ENCODE results near the gene MYO18A.

Gene MYO18A

DNA sequence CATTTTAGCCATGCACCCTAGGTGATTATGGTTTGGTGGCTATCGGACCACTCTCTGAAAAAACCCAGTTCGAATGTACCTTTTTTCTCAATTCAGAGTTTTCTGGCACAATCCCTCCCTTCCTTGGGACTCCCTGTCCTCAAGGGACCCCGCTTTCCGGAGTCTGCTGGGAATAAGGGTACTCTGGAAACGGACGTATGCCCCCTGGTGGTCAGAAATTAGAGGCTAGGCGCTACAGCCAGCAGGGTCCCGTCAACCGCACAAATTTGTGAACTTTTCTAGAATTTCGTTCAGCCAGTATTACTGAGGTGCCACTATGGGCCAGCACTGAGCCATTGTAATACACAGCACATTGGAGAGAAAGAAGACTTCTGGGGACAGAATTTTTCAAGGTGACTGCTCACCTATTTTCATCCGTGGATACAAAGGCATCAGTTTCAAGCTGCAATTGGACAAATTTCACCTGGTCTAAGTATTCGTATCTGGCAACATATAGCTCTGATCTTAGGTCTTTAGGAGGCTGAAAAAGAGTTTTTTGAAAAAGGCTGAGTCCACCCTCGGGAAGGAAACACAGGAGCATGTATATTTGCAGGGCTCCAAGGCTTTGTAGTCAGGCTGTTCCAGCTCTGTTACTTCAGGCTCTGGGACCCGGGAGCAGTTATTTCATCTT is 39.3 kb upstream of the MYO18A start:
- Histone ChIP-seq H3K4me2 (ENCODE audit: low read length) (peak overlapping the region; percentile 93), H2AFZ (ENCODE audit: low read depth, low read length) (peak overlapping the region; percentile 90; the same call in 1 of the 2 replicates), H3K27ac (ENCODE audit: low read length) (no peak overlapping the region), H3K4me3 (ENCODE audit: low read length) (peak overlapping the region; percentile 69), H3K27me3 (ENCODE audit: low read depth, low read length) (peaks cover 12% of the 10 kb centered on the region; the same call in 1 of the 2 replicates), H4K20me1 (ENCODE audit: insufficient read depth, low read length) (no peaks in the 10 kb centered on the region), H3K36me3 (replicated peaks; ENCODE audit: low read depth, low read length) (no peaks in the 10 kb centered on the region), H3K9ac (ENCODE audit: low read length) (peak overlapping the region; percentile 42), H3K9me3 (ENCODE audit: insufficient read depth, low read length) (no peaks in the 10 kb centered on the region), H3K79me2 (ENCODE audit: low read length) (no peaks in the 10 kb centered on the region), H3K4me1 (ENCODE audit: low read length) (peaks cover 22% of the 10 kb centered on the region)
- TF ChIP-seq EZH2phosphoT487 (IDR thresholded peaks at IDR 0.05; ENCODE audit: low read depth), result no peak
- TF ChIP-seq, protein P1, sequence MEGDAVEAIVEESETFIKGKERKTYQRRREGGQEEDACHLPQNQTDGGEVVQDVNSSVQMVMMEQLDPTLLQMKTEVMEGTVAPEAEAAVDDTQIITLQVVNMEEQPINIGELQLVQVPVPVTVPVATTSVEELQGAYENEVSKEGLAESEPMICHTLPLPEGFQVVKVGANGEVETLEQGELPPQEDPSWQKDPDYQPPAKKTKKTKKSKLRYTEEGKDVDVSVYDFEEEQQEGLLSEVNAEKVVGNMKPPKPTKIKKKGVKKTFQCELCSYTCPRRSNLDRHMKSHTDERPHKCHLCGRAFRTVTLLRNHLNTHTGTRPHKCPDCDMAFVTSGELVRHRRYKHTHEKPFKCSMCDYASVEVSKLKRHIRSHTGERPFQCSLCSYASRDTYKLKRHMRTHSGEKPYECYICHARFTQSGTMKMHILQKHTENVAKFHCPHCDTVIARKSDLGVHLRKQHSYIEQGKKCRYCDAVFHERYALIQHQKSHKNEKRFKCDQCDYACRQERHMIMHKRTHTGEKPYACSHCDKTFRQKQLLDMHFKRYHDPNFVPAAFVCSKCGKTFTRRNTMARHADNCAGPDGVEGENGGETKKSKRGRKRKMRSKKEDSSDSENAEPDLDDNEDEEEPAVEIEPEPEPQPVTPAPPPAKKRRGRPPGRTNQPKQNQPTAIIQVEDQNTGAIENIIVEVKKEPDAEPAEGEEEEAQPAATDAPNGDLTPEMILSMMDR (IDR thresholded peaks at IDR 0.05; ENCODE audit: low read depth, low read length), result peak; percentile 100

GRCh38 chr17:29216856-29217255 is 36.7 kb upstream of the MYO18A start:
- no peaks in the 10 kb centered on the region for H4K20me1 ChIP-seq (ENCODE audit: insufficient read depth, low read length)
- H2AFZ ChIP-seq (ENCODE audit: low read depth, low read length), result no peak overlapping the region
- no peak overlapping the region for H3K4me3 ChIP-seq (ENCODE audit: low read length)
- H3K4me1 ChIP-seq (ENCODE audit: low read length), result peaks cover 12% of the 10 kb centered on the region
- H3K27me3 ChIP-seq (ENCODE audit: low read depth, low read length), result peaks cover 12% of the 10 kb centered on the region; the same call in 1 of the 2 replicates
- no peak overlapping the region for H3K4me2 ChIP-seq (ENCODE audit: low read length)
- H3K9me3 ChIP-seq (ENCODE audit: insufficient read depth, low read length), result no peaks in the 10 kb centered on the region
- TF ChIP-seq EZH2phosphoT487 (IDR thresholded peaks at IDR 0.05; ENCODE audit: low read depth), result no peak
- TF ChIP-seq, protein P1 (IDR thresholded peaks at IDR 0.05; ENCODE audit: low read depth, low read length), result no peak
- no peak overlapping the region for H3K27ac ChIP-seq (ENCODE audit: low read length)
- no peaks in the 10 kb centered on the region for H3K79me2 ChIP-seq (ENCODE audit: low read length)
- H3K36me3 ChIP-seq (replicated peaks; ENCODE audit: low read depth, low read length), result no peaks in the 10 kb centered on the region
- no peak overlapping the region for H3K9ac ChIP-seq (ENCODE audit: low read length)

DNA sequence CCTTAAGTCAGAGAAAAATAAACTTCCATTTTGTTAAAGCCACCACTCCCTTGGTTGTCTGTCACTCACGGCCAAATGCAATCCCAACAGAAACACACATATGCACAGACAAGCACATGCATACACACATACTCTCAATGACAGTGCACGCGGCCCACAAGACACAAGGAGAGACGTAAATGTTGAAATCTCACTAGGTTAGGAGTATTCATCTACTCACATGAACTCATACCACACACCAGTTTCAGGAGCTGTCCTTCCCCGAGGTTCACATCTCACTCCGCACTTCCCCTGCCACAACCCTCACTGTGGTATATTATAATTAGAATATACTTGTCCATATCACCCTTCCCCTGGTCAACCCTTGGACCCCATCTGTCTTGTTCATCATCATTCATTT is 36.0 kb upstream of the MYO18A start:
- Histone ChIP-seq H4K20me1 (ENCODE audit: insufficient read depth, low read length) (no peaks in the 10 kb centered on the region), H3K79me2 (ENCODE audit: low read length) (no peaks in the 10 kb centered on the region), H3K4me2 (ENCODE audit: low read length) (no peak overlapping the region), H3K9ac (ENCODE audit: low read length) (no peak overlapping the region), H3K27ac (ENCODE audit: low read length) (no peak overlapping the region), H3K4me1 (ENCODE audit: low read length) (peaks cover 9% of the 10 kb centered on the region), H3K4me3 (ENCODE audit: low read length) (no peak overlapping the region), H2AFZ (ENCODE audit: low read depth, low read length) (no peak overlapping the region), H3K36me3 (replicated peaks; ENCODE audit: low read depth, low read length) (no peaks in the 10 kb centered on the region), H3K9me3 (ENCODE audit: insufficient read depth, low read length) (no peaks in the 10 kb centered on the region), H3K27me3 (ENCODE audit: low read depth, low read length) (peaks cover 12% of the 10 kb centered on the region; the same call in 1 of the 2 replicates)
- TF ChIP-seq, protein P1 (IDR thresholded peaks at IDR 0.05; ENCODE audit: low read depth, low read length), result no peak
- no peak for TF ChIP-seq EZH2phosphoT487 (IDR thresholded peaks at IDR 0.05; ENCODE audit: low read depth)

GRCh38 chr17:29215717-29216116 is 35.5 kb upstream of the MYO18A start:
- H3K4me1 ChIP-seq (ENCODE audit: low read length), result peaks cover 9% of the 10 kb centered on the region
- H2AFZ ChIP-seq (ENCODE audit: low read depth, low read length), result no peak overlapping the region
- no peak overlapping the region for H3K4me3 ChIP-seq (ENCODE audit: low read length)
- no peak overlapping the region for H3K9ac ChIP-seq (ENCODE audit: low read length)
- TF ChIP-seq, protein P1 (IDR thresholded peaks at IDR 0.05; ENCODE audit: low read depth, low read length), result no peak
- no peak for TF ChIP-seq EZH2phosphoT487 (IDR thresholded peaks at IDR 0.05; ENCODE audit: low read depth)
- H3K27me3 ChIP-seq (ENCODE audit: low read depth, low read length), result peaks cover 12% of the 10 kb centered on the region; the same call in 1 of the 2 replicates
- H3K27ac ChIP-seq (ENCODE audit: low read length), result no peak overlapping the region
- H3K79me2 ChIP-seq (ENCODE audit: low read length), result no peaks in the 10 kb centered on the region
- no peaks in the 10 kb centered on the region for H3K36me3 ChIP-seq (replicated peaks; ENCODE audit: low read depth, low read length)
- H4K20me1 ChIP-seq (ENCODE audit: insufficient read depth, low read length), result no peaks in the 10 kb centered on the region
- H3K9me3 ChIP-seq (ENCODE audit: insufficient read depth, low read length), result no peaks in the 10 kb centered on the region
- H3K4me2 ChIP-seq (ENCODE audit: low read length), result no peak overlapping the region
